Stimulated activated naive CD8-positive, alpha-beta T cell treated with anti-CD3 and anti-CD28 coated beads, Interleukin-15, Interleukin-2, amounts not matched to agents 100 U/mL and 50 U/mL, for 24 hours (primary cell): Measurements from ENCODE around the gene CRX.
"Not testable (repeated sequence)": the region's sequence is repeated elsewhere in the genome, so short reads cannot be mapped to it uniquely, and the experiment has no call there.

Experiments used
- ATAC-seq: fragments of 150-1000 bp; cut with Tn5 transposase; one replicate; pipeline ENCODE4 v1.10.0; 2021
- DNase-seq: peaks from one replicate; pipeline ENCODE4 v3.0.0; 2021

The CRX gene

GRCh38 chr19:47803671-47804070 lies 18.1 kb upstream of the CRX start:
- not testable (repeated sequence) for ATAC-seq

GRCh38 chr19:47804451-47804850 lies 17.3 kb upstream of the CRX start, which contains the start of gene TPRX1:
TPRX1 (minus strand) TSS chr19:47804551; CDS start chr19:47804539, 12 bp downstream.
- ATAC-seq, DNase-seq: not testable (repeated sequence)

More at GRCh38 chr19:47803671-47804070, 18.1 kb upstream of the CRX start:
- DNase-seq: not testable (repeated sequence)

- ATAC-seq: no peak
- no peak for DNase-seq
Measured at GRCh38 chr19:47805313-47805712, 16.4 kb upstream of the CRX start.

- ATAC-seq (no peak), DNase-seq (no peak)
Measured at GRCh38 chr19:47806435-47806834, 15.3 kb upstream of the CRX start.

- DNase-seq (peak; percentile 91), ATAC-seq (peak; percentile 81)
Measured at GRCh38 chr19:47813304-47813994, 8.3 kb upstream of the CRX start.

GRCh38 chr19:47813995-47814328 lies 7.8 kb upstream of the CRX start:
- ATAC-seq: no peak
- DNase-seq: no peak

GRCh38 chr19:47816270-47816669 lies 5.5 kb upstream of the CRX start:
- not testable (repeated sequence) for ATAC-seq, DNase-seq

GRCh38 chr19:47818221-47818620 lies 3.5 kb upstream of the CRX start:
- ATAC-seq, DNase-seq: not testable (repeated sequence)

GRCh38 chr19:47819858-47820257 lies 1.9 kb upstream of the CRX start:
- ATAC-seq (no peak), DNase-seq (no peak)

GRCh38 chr19:47820410-47820809 lies 1.3 kb upstream of the CRX start:
- DNase-seq (no peak), ATAC-seq (no peak)

- ATAC-seq (no peak), DNase-seq (no peak)
Measured at GRCh38 chr19:47824396-47824795, 2.7 kb downstream of the CRX start.

- ATAC-seq (no peak), DNase-seq (no peak)
Measured at GRCh38 chr19:47826800-47827199, 5.1 kb downstream of the CRX start.

- ATAC-seq (no peak), DNase-seq (no peak)
Measured at GRCh38 chr19:47832723-47833122, 11.0 kb downstream of the CRX start.

- no peak for ATAC-seq
- no peak for DNase-seq
Measured at GRCh38 chr19:47836038-47836437, 14.3 kb downstream of the CRX start.

GRCh38 chr19:47839411-47839810 lies 17.7 kb downstream of the CRX start:
- DNase-seq (no peak), ATAC-seq (no peak)

GRCh38 chr19:47839913-47840312 lies 18.2 kb downstream of the CRX start:
- ATAC-seq: no peak
- DNase-seq: no peak

- ATAC-seq: no peak
- DNase-seq: no peak
Measured at GRCh38 chr19:47842941-47843340, 21.2 kb downstream of the CRX start.

- ATAC-seq (no peak), DNase-seq (no peak)
Measured at GRCh38 chr19:47848425-47848822, 26.7 kb downstream of the CRX start.

- DNase-seq (peak; percentile 63), ATAC-seq (no peak)
Measured at GRCh38 chr19:47848823-47849473, 27.2 kb downstream of the CRX start.

GRCh38 chr19:47853003-47853402 lies 31.3 kb downstream of the CRX start:
- DNase-seq: no peak
- ATAC-seq: no peak

GRCh38 chr19:47854459-47854858 lies 32.7 kb downstream of the CRX start:
- no peak for ATAC-seq

GRCh38 chr19:47858231-47858630 lies 36.5 kb downstream of the CRX start:
- not testable (repeated sequence) for ATAC-seq, DNase-seq

More at GRCh38 chr19:47854459-47854858, 32.7 kb downstream of the CRX start:
- no peak for DNase-seq

GRCh38 chr19:47858646-47859285 lies 37.0 kb downstream of the CRX start, which contains the start of gene TPRX2:
TPRX2 (plus strand) TSS chr19:47859235; CDS start chr19:47859247, 12 bp downstream.
- not testable (repeated sequence) for ATAC-seq, DNase-seq
